HepG2 (cell line): ENCODE data around the gene PANK2. TPM values are rescaled to one million over a fixed set of nuclear protein-coding genes. Genes with fewer than 3 reads are reported as not detected.

ENCODE experiments used
- AGO1 ChIP-seq: fragments of 200-400 bp; formaldehyde crosslinking; IDR thresholded peaks from 2 replicates; pipeline ENCODE4 v1.6.1; 2017; ENCODE audit warnings: mild to moderate bottlenecking, low read depth, low read length, moderate library complexity; ENCODE audit not compliant: poor library complexity, severe bottlenecking
- CHD2 ChIP-seq: IDR thresholded peaks from 2 replicates; pipeline ENCODE4 v1.6.1; 2011; ENCODE audit warnings: low read depth, low read length, improper control_type of control experiment
- DR1 ChIP-seq: sonication (generic); formaldehyde crosslinking; IDR thresholded peaks from 2 replicates; pipeline ENCODE4 v1.8.0; 2021; ENCODE audit warnings: mild to moderate bottlenecking, missing genetic modification reagents, inconsistent platforms
- HMGA1 ChIP-seq: sonication (generic); formaldehyde crosslinking; conservative IDR thresholded peaks from 2 replicates; pipeline ENCODE4 v1.4.0; 2020; ENCODE audit warnings: missing genetic modification reagents
- JUND ChIP-seq: sonication (generic); formaldehyde crosslinking; IDR thresholded peaks from 2 replicates; pipeline ENCODE4 v1.8.0; 2022; ENCODE audit warnings: mild to moderate bottlenecking, missing genetic modification reagents
- LCORL ChIP-seq, 2 experiments: fragments of 450-650 bp in 1 of 2; sonication (generic) in 1 of 2; formaldehyde crosslinking in 1 of 2; IDR thresholded peaks; 2 replicates each; pipeline versions ENCODE4 v1.5.0 to v1.6.1; 2017 to 2020; ENCODE audit warnings: antibody characterized with exemption in 1 of 2, missing genetic modification reagents in 1 of 2
- MTA1 ChIP-seq: sonication (generic); formaldehyde crosslinking; IDR thresholded peaks from 2 replicates; pipeline ENCODE4 v1.4.0; 2020; ENCODE audit warnings: missing genetic modification reagents, mild to moderate bottlenecking, borderline replicate concordance
- RCOR2 ChIP-seq: IDR thresholded peaks from 2 replicates; pipeline ENCODE4 v1.6.1; 2016; ENCODE audit warnings: missing biosample characterization, missing genetic modification reagents
- SRSF1 ChIP-seq: fragments of 200-400 bp; formaldehyde crosslinking; optimal IDR thresholded peaks from 2 replicates; pipeline ENCODE3; 2017; ENCODE audit warnings: mild to moderate bottlenecking, low read depth, low read length, moderate library complexity
- TBP ChIP-seq: sonication (generic); formaldehyde crosslinking; IDR thresholded peaks from 2 replicates; pipeline ENCODE4 v1.5.0; 2020; ENCODE audit warnings: missing genetic modification reagents
- THYN1 ChIP-seq: sonication (generic); formaldehyde crosslinking; IDR thresholded peaks from 2 replicates; pipeline ENCODE4 v1.8.1; 2023; ENCODE audit warnings: low read depth, mild to moderate bottlenecking, moderate library complexity, missing genetic modification reagents, borderline replicate concordance
- ZMAT5 ChIP-seq: sonication (generic); formaldehyde crosslinking; IDR thresholded peaks from 2 replicates; pipeline ENCODE4 v1.5.0; 2020; ENCODE audit warnings: mild to moderate bottlenecking, low read depth, missing genetic modification reagents, borderline replicate concordance
- ZNF274 ChIP-seq: sonication (generic); formaldehyde crosslinking; IDR thresholded peaks from 2 replicates; pipeline ENCODE4 v1.5.1; 2020; ENCODE audit warnings: mild to moderate bottlenecking, missing genetic modification reagents
- ZNF3 ChIP-seq: IDR thresholded peaks from 2 replicates; pipeline ENCODE4 v1.7.0; 2017; ENCODE audit warnings: inconsistent platforms
- ZNF414 ChIP-seq: sonication (generic); formaldehyde crosslinking; IDR thresholded peaks from 2 replicates; pipeline ENCODE4 v1.5.0; 2020; ENCODE audit warnings: missing genetic modification reagents
- ZNF460 ChIP-seq: sonication (generic); formaldehyde crosslinking; IDR thresholded peaks from 2 replicates; pipeline ENCODE4 v1.5.1; 2020; ENCODE audit warnings: missing genetic modification reagents, mild to moderate bottlenecking, borderline replicate concordance
- ZNF468 ChIP-seq: sonication (generic); formaldehyde crosslinking; IDR thresholded peaks from 2 replicates; pipeline ENCODE4 v1.8.0; 2022; ENCODE audit warnings: mild to moderate bottlenecking, moderate library complexity, missing genetic modification reagents
- ZNF567 ChIP-seq: sonication (generic); formaldehyde crosslinking; IDR thresholded peaks from 2 replicates; pipeline ENCODE4 v1.8.1; 2023; ENCODE audit warnings: mild to moderate bottlenecking, missing genetic modification reagents, borderline replicate concordance
- ZSCAN20 ChIP-seq: sonication (generic); formaldehyde crosslinking; IDR thresholded peaks from 2 replicates; pipeline ENCODE4 v1.4.0; 2020; ENCODE audit warnings: missing genetic modification reagents, mild to moderate bottlenecking, borderline replicate concordance
- polyA plus RNA-seq, 8 experiments: library from polyadenylated mRNA; depleted of rRNA in 3 of 8; stranded (reverse) in 7 of 8; unstranded in 1 of 8; fragments of >200 nt; fragmentation: Illumina TruSeq in 4 of 8; extraction: Trizol in 4 of 8; gene quantifications; 2 replicates each; pipeline versions ENCODE4 v1.2.1 to v1.2.3, GENCODE V29; 2011 to 2016; ENCODE audit warnings: low read depth in 4 of 8, missing spikeins in 1 of 8, mixed read lengths in 1 of 8; ENCODE audit not compliant: insufficient read depth in 1 of 8
- total RNA-seq, 5 experiments: library from RNA; depleted of rRNA; stranded (reverse); fragments of >200 nt; fragmentation: Illumina TruSeq; extraction: Trizol; gene quantifications; 2 replicates each; pipeline ENCODE4 v1.2.3, GENCODE V29; 2016; ENCODE audit warnings: low read depth in 1 of 5
- TF ChIP-seq, protein P1 (sequence below): sonication (generic); formaldehyde crosslinking; IDR thresholded peaks from 2 replicates; pipeline ENCODE4 v1.4.0; 2020; ENCODE audit warnings: missing genetic modification reagents, borderline replicate concordance
- TF ChIP-seq, protein P2 (sequence below): sonication (generic); formaldehyde crosslinking; IDR thresholded peaks from 2 replicates; pipeline ENCODE4 v1.5.0; 2020; ENCODE audit warnings: mild to moderate bottlenecking, missing genetic modification reagents
- TF ChIP-seq, protein P3 (sequence below): sonication (generic); formaldehyde crosslinking; IDR thresholded peaks from 2 replicates; pipeline ENCODE4 v1.4.0; 2020; ENCODE audit warnings: missing genetic modification reagents

PANK2 gene
- total and polyA plus RNA-seq, 2 of the 13 experiments (the other 11 are each of a cell fraction or from before 2014, with no cell fraction given) = 39.2 to 123 TPM

- TF ChIP-seq RCOR2 (CRISPR knock-in tag) = peak; percentile 67
- TF ChIP-seq ZNF567 = peak; percentile 95
- TF ChIP-seq, protein P1, sequence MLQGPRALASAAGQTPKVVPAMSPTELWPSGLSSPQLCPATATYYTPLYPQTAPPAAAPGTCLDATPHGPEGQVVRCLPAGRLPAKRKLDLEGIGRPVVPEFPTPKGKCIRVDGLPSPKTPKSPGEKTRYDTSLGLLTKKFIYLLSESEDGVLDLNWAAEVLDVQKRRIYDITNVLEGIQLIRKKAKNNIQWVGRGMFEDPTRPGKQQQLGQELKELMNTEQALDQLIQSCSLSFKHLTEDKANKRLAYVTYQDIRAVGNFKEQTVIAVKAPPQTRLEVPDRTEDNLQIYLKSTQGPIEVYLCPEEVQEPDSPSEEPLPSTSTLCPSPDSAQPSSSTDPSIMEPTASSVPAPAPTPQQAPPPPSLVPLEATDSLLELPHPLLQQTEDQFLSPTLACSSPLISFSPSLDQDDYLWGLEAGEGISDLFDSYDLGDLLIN = no peak
- TF ChIP-seq, protein P2, sequence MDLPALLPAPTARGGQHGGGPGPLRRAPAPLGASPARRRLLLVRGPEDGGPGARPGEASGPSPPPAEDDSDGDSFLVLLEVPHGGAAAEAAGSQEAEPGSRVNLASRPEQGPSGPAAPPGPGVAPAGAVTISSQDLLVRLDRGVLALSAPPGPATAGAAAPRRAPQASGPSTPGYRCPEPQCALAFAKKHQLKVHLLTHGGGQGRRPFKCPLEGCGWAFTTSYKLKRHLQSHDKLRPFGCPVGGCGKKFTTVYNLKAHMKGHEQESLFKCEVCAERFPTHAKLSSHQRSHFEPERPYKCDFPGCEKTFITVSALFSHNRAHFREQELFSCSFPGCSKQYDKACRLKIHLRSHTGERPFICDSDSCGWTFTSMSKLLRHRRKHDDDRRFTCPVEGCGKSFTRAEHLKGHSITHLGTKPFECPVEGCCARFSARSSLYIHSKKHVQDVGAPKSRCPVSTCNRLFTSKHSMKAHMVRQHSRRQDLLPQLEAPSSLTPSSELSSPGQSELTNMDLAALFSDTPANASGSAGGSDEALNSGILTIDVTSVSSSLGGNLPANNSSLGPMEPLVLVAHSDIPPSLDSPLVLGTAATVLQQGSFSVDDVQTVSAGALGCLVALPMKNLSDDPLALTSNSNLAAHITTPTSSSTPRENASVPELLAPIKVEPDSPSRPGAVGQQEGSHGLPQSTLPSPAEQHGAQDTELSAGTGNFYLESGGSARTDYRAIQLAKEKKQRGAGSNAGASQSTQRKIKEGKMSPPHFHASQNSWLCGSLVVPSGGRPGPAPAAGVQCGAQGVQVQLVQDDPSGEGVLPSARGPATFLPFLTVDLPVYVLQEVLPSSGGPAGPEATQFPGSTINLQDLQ (CRISPR knock-in tag) = peak; percentile 81; the same call in 1 of the 2 replicates
- TF ChIP-seq AGO1 = peak; percentile 85
- no peak for TF ChIP-seq ZMAT5 (CRISPR knock-in tag)
- TF ChIP-seq SRSF1 = peak; percentile 93
- TF ChIP-seq ZSCAN20 (CRISPR knock-in tag) = peak; percentile 28; the same call in 1 of the 2 replicates
- peak; percentile 100 for TF ChIP-seq ZNF414 (CRISPR knock-in tag)
- TF ChIP-seq CHD2 = peak; percentile 89
- no peak; the same call in 1 of the 2 replicates for TF ChIP-seq JUND (CRISPR knock-in tag)
- no peak; the same call in 1 of the 2 replicates for TF ChIP-seq ZNF460
- peak; percentile 86 for TF ChIP-seq DR1 (CRISPR knock-in tag)
- no peak for TF ChIP-seq TBP
- TF ChIP-seq ZNF274 (CRISPR knock-in tag) = peak; percentile 95
- peak; percentile 37; the same call in 1 of the 2 replicates for TF ChIP-seq MTA1 (CRISPR knock-in tag)
- TF ChIP-seq ZNF468 (CRISPR knock-in tag) = no peak
- TF ChIP-seq LCORL (IDR thresholded peaks at IDR 0.05) = no peak
- TF ChIP-seq LCORL (CRISPR knock-in tag; IDR thresholded peaks at IDR 0.05) = peak; percentile 96
- TF ChIP-seq HMGA1 (CRISPR knock-in tag) = no peak
- TF ChIP-seq ZNF3 (CRISPR knock-in tag) = peak; percentile 16; the same call in 1 of the 2 replicates
- TF ChIP-seq THYN1 (CRISPR knock-in tag) = 0 out of 2 replicates have a peak, but pooled peaks have one; percentile 85
- TF ChIP-seq, protein P3, sequence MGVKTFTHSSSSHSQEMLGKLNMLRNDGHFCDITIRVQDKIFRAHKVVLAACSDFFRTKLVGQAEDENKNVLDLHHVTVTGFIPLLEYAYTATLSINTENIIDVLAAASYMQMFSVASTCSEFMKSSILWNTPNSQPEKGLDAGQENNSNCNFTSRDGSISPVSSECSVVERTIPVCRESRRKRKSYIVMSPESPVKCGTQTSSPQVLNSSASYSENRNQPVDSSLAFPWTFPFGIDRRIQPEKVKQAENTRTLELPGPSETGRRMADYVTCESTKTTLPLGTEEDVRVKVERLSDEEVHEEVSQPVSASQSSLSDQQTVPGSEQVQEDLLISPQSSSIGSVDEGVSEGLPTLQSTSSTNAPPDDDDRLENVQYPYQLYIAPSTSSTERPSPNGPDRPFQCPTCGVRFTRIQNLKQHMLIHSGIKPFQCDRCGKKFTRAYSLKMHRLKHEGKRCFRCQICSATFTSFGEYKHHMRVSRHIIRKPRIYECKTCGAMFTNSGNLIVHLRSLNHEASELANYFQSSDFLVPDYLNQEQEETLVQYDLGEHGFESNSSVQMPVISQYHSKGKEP = peak; percentile 73
Measured at GRCh38 chr20:3888622-3889488, at the start of gene PANK2 (continued).
